Fibroblast of villous mesenchyme (primary cell): Measurements from ENCODE around the gene JPH3. TPM values are rescaled to one million over a fixed set of nuclear protein-coding genes. Genes with fewer than 3 reads are reported as not detected.

Experiments
- DNase-seq: peaks from one replicate; pipeline ENCODE4 v3.0.0-alpha.2; 2010; ENCODE audit warnings: low read depth
- H3K4me3 ChIP-seq: 2 replicates; pipeline ENCODE4 v1.5.1; 2011; ENCODE audit warnings: low read depth, mild to moderate bottlenecking, low read length
- CTCF ChIP-seq: IDR thresholded peaks from 2 replicates; pipeline ENCODE4 v1.5.1; 2012; ENCODE audit warnings: low read depth, mild to moderate bottlenecking, low read length; ENCODE audit not compliant: insufficient read depth
- total RNA-seq: library from RNA; depleted of rRNA; stranded (reverse); fragments of >200 nt; gene quantifications from 2 replicates; pipeline ENCODE4 v1.2.3, GENCODE V29; 2012

JPH3 gene
- total RNA-seq, 1 donor, result not detected

- no peak overlapping the region for H3K4me3 ChIP-seq
- no peak for DNase-seq
- no peak for TF ChIP-seq CTCF
Observed at GRCh38 chr16:87607871-87608270, 5.6 kb downstream of the JPH3 start.

DNA sequence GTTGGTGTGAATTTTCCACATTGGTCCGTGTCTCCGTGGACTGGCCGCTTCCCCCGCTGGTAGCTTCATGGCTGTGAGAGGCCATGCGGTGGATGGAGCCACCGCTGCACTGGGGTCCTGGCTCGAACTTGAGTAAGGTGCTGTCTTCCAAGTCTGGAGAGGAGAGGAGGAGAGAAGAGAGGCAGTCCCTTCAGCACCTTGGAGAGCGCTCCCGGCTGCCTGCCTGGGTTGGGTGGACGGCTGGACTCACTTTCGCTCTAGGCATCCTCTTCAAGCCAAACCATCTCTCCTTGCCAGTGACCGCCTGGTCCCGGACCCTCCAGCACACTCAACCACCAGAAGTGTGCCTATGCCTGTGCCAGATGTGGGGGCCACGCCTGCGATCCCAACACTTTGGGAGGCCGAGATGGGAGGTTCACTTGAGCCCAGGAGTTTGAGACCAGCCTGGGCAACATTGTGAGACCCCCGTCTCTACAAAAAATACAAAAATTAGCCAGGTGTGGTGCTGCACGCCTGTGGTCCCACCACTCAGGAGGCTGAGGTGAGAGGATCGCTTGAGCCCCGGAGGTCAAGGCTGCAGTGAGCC is 6.2 kb downstream of the JPH3 start:
- no peak for TF ChIP-seq CTCF

GRCh38 chr16:87610026-87610425 is 7.7 kb downstream of the JPH3 start:
- H3K4me3 ChIP-seq, result no peak overlapping the region
- no peak for TF ChIP-seq CTCF
- DNase-seq, result no peak

More for the DNA sequence above, 6.2 kb downstream of the JPH3 start:
- peak; percentile 60 for DNase-seq
- H3K4me3 ChIP-seq, result no peak overlapping the region

DNA sequence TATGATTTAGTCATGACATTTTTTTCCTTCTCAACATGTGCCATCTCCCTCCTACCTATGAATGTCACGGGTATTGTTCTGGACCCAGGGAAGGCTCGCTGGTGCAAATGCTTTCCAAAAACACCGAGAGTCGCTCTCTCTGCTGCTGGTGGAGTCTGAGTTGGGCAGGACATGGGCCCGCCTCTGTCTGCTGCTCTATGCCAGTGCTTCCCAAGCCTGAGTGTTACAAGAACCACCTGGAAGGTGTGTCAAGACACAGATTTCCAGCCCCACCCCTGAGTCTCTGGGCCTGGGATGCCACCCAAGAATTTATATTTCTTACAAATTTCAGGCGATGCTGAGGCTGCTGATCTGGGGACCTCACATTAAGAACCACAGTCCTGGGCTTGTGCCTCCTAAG is 9.1 kb downstream of the JPH3 start:
- H3K4me3 ChIP-seq, result no peak overlapping the region
- no peak for TF ChIP-seq CTCF
- DNase-seq, result no peak

GRCh38 chr16:87613961-87614360 is 11.7 kb downstream of the JPH3 start:
- TF ChIP-seq CTCF, result no peak
- no peak for DNase-seq
- no peak overlapping the region for H3K4me3 ChIP-seq

DNA sequence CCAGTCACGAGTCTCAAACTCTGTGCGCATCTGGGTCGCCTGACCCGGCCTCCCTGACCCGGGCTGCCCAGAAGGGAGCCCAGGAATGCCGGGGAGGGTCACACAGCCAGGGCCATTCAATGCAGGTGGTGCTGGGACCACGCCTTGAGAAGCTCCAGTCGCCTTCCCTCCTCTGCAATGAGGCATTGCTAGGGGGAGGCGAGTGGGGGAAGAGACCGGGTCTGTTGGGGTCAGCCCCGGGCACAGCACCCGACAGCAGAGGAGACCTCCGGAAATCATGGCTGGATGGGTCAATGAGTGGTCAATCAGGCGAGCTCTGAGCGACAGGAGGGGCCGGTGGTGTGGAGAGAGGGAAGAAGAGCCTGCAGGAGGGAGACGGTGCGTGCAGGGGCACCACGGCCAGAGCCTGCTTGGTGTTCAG is 13.3 kb downstream of the JPH3 start:
- TF ChIP-seq CTCF, result no peak
- H3K4me3 ChIP-seq, result no peak overlapping the region
- no peak for DNase-seq

- no peak for DNase-seq
- no peak for TF ChIP-seq CTCF
- H3K4me3 ChIP-seq, result no peak overlapping the region
Observed at GRCh38 chr16:87616556-87616955, 14.2 kb downstream of the JPH3 start.
